ENCODE data around the gene RND1.

Gene RND1

DNA sequence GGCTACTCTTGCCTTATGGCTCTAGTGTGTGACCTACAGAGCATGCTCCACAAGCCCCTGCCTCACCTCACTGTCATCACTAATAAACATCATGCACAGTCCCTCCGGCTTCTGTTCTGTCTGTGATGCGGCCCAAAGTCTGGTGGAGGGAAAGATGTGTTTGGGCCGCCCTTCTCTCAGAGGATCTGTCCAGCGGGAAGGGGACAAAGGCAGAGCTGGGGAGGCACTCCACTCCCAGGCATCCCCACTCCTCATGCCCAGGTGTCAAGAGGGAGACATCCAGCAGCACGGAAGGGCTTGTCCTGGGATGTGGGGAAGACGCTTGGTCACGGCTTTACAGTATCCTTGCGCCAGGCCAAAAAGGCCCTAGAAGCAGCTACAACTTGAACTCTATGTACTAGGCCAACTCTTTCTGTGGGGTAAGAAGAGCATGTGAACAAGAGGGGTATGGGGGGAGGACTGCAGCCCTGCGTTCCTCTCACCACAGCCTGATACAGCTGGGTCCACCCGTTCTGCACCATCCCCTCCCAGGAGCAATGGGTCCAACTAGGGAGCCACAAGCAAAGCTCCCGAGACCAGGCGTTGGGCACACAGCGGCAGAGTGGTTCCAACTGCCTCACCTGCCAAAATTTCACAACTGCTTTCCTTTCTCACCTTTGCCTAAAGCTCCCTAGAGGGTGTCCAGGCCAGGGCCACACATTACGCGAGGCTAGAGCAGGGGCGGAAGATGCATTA is 36.7 kb downstream of the RND1 start:
- in situ Hi-C loops (cut with MboI; ENCODE audit: low sequenced_read_pairs) = no loop called here

DNA sequence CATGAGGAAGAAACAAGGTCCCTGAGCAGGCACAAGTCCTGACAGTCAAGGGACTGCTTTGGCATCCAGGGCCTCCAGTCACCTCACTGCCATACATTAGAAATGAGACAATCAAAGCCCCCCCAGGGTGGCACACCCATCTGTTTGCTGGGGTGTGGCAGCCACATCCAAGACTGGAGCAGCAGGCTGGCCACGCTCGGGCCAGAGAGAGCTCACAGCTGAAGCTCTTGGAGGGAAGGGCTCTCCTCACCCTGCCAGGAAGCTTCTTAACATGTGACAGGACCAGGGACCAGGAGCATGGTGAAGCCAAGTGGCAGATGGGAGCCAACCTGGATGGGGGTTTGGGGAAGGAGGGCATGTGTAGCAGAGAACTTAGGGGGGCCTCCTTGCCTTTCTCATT is 37.4 kb downstream of the RND1 start:
- in situ Hi-C loops (cut with MboI; ENCODE audit: low sequenced_read_pairs) = no loop called here

DNA sequence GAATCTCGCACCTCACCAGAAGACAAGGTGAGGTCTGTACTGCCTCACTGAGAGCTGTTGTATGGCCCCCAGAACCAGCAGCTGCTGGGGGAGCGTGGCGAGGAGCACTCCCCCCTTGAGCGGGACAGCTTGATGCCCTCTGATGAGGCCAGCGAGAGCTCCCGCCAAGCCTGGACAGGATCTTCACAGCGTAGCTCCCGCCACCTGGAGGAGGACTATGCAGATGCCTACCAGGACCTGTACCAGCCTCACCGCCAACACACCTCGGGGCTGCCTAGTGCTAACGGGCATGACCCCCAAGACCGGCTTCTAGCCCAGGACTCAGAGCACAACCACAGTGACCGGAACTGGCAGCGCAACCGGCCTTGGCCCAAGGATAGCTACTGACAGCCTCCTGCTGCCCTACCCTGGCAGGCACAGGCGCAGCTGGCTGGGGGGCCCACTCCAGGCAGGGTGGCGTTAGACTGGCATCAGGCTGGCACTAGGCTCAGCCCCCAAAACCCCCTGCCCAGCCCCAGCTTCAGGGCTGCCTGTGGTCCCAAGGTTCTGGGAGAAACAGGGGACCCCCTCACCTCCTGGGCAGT is 38.1 kb downstream of the RND1 start:
- in situ Hi-C loops (cut with MboI; ENCODE audit: low sequenced_read_pairs) = no loop called here

DNA sequence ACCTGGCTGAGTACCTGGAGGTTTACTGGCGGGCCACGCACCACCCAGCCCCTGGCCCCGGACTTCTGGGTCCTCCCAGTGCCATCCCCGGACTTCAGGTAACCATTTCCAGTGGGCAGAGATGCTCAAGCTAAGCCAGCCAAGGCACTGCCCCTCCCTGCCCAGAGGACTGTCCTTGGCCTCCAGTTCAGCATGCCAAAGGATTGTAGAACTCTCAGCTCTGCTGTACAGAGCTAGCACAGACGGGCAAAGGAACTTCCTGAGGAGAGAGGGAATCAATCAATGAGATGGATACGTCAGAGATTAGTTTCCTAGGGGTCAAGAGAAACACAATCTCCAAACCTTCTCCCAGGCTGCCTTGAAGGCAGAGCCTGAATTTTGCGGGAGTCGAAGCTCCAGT is 38.6 kb downstream of the RND1 start:
- in situ Hi-C loops (cut with MboI; ENCODE audit: low sequenced_read_pairs) = no loop called here

DNA sequence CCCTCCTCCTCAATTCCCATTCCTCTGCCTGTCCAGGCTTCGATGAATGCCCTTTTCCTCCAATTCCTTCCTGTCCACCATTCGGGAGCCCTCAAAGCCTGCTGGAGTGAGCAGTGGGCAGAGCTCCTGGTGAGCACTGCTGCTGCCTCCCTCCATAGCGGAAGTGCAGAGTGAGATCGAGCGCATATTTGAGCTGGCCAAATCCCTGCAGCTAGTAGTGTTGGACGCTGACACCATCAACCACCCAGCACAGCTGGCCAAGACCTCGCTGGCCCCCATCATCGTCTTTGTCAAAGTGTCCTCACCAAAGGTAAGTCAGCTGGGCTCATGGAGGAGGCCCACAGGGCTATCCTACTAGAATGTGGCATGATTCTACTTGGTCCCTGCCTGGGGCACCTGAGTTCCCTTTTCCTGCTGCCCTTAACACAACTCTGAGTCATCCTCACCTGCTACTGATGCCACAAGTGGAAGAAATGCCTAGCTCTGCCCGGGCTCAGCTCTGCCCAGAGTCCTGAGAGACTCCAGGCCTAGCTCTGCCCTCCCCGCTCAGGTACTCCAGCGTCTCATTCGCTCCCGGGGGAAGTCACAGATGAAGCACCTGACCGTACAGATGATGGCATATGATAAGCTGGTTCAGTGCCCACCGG is 39.3 kb downstream of the RND1 start:
- in situ Hi-C loops (cut with MboI; ENCODE audit: low sequenced_read_pairs) = no loop called here

DNA sequence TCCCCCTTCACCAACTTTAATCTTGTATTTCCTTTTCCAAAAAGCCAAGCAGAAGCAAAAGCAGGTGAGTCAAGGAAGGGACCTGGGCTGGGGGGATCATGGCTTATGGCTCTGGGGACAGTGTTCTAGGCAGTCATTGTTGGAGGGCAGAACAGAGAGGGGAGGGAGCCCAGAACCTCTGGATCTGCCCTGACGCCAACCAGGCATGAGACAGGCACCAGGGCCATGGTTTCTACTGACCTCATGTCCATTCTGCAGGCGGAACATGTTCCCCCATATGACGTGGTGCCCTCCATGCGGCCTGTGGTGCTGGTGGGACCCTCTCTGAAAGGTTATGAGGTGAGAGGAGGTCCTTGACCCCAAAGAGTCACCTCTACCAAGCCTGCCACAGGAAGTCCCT is 40.8 kb downstream of the RND1 start:
- in situ Hi-C loops (cut with MboI; ENCODE audit: low sequenced_read_pairs) = no loop called here

DNA sequence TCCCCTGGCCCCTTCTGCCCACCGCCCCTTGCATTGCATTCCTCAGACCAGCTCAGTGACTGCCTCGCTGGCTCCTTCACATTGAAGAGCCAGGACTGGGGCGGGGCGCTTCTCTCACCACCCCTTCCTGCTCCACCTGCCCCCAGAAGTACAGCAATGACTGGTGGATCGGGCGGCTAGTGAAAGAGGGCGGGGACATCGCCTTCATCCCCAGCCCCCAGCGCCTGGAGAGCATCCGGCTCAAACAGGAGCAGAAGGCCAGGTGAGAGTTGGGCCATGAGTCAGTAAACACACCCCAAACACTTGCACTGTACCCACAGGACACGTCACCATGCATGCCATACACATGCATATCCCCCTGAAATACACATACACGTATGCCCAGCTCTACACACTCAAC is 41.6 kb downstream of the RND1 start:
- in situ Hi-C loops (cut with MboI; ENCODE audit: low sequenced_read_pairs) = no loop called here

DNA sequence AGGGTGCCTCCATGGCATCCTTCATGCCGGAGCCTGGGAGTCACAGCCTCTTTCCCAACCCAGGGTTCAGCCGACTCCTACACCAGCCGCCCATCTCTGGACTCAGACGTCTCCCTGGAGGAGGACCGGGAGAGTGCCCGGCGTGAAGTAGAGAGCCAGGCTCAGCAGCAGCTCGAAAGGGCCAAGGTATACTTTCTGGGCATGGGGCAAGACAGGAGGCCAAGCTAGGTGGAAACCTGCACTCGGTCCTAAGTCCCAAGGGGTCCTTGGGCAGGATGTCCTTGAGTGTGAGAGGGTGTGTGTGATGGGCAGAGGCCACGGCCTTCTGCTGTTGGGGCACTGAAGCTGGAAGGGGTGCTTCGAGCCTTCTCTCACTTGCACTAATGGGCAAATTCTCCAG is 42.4 kb downstream of the RND1 start:
- in situ Hi-C loops (cut with MboI; ENCODE audit: low sequenced_read_pairs) = no loop called here

DNA sequence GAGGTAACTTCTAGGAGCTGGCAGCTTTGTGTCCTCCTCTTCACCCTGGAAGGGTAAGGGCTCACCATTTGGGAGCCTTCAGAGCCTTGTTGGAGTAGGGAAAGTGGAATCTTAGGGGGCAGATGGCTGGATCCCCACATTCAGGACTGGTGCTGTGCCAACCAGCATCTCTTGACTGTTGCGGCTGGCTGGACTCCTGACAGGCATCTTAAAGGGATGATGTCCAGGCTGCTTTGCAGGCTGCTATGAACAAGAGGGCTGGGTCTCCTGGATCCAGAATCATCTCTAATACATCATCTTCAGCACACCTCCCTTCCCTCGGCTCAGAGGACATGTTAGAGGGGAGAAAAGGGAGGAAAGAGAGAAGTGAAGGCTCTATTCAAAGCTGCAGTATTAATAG is 43.0 kb downstream of the RND1 start:
- in situ Hi-C loops (cut with MboI; ENCODE audit: low sequenced_read_pairs) = no loop called here

DNA sequence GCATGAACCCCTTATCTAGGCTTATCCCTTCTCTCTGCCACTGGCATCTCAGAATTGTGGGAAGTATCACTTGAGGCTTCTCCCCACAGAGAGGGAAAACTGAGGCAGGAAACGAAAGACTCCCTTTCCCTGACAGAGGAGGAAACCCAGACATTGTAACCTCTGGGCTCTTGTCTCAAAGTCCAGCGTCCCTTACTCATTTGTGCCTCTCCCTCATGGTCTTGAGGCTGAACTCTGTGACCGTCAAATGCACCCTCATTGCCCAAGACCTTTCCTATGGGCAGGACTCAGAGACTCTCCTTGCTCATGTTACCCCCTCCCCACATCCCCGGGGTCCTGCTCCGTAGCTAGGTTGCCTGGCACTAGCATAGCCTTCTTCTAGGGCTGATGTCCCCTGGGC is 43.5 kb downstream of the RND1 start:
- in situ Hi-C loops (cut with MboI; ENCODE audit: low sequenced_read_pairs) = no loop called here

DNA sequence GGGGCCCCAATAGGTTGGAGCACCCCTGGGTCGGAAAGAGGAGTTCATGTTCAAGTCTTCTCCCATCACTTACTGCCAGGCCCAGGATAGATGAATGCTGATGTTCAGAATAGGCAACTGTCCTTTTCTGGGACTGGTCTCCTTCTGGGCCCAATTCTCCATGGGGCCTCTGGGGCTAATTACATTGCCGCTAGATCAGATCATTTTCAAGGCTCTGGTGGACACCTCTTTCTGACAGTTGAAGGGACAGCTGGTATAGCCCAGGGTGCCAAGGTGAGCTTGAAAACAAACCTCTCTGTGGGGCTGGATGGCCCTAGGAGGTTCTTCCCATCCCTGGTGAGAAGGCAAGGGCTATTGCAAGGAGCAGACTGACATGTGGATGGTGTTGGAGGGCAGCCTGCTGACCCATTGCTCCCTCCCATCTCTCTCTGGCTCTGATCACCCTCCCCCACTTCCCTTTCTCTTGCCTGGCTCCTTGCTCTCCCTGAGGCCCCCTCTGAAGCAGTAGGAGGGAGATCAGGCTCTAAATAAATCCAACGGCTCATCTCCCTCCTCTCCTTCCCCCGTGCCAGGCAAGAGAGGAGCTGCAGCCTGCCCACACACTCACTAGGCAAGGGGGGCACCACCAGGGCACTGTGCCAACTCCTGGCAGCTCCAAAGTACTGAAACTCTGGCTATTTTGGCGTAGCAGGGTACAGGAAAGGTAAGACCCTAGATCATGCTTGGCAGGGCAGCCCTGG is 45.5 kb downstream of the RND1 start:
- in situ Hi-C loops (cut with MboI; ENCODE audit: low sequenced_read_pairs) = no loop called here

DNA sequence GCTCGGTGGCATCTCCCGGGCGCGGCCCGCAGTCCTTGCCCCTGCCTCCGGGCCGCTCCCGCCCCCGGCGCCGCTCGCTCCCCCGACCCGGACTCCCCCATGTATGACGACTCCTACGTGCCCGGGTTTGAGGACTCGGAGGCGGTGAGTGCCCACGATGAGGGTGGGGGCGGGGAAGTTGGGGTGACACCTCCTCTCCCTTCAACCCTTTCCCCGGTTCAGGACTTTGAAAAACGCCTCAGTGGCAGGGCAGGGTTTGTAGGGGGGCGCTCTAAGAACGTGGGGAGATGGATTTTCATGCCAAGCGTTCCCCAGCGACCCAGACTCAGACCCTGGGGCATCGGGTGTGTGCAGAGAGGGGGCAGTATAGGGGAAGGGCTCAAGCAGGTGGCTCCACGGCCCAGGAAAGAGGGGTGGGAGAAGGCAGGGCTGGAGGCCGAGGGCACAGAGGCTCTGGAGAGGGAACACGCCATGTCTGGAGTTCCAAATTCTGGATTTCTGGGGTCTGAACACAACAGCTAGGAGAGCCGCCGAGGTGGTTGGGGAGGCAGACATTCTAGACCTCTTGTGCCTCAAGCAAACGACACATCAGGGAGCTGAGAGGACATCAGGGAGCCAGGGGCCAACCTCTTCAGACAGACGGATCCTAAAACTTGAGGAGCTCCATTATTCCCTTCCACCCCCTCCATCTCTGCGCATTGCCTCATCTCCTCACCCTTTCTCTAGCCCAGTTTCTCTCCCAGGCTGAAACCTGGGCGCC is 46.7 kb downstream of the RND1 start:
- in situ Hi-C loops (cut with MboI; ENCODE audit: low sequenced_read_pairs) = no loop called here

DNA sequence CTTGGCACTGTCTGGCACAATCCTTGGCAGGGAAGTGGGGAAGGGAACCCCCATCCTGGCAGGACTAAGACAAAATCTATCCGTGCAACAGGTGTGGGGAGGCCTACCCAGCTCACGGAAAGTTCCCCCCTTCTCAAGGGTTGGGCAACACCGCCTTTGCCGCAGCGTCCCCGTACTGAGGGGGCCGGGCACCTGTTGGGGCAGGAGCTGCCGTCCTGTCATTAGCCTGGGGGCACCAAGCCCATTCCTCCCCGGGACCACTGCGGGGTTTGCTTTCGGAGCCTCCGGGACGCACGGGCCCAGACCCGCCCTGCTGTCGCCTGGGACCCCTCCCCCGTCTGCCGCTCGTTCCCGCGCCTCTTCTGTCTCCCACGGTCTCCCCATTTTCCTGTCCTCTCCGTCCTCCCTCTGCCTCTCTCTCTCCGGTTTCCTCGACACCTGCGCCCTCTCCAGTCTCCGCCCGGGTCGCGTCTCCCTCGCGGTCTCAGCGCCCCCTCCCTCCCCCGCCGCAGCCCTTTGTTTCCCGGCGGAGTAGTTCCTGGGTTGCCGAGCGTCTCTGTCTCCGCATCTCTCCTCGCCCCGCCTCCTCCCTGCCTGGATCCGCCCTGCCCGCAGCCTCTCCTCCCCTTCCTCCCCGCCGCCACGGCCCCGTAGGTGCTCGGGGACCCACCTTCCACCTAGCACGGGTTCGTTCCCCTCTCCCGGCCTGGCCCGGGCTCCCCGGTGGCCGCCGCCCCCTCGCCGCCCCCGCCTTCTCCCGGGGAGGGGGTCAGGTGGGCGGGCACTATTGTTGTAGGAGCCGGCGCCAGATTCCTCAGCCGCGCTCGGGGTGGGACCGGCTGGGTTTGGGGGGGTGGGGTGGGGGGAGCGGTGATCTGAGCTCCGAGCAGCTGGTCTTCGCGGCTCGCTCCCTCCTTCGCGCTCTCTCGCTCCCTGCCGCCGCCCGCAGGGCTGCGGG is 47.5 kb downstream of the RND1 start, which contains the start of gene CACNB3:
TSS of gene CACNB3 (plus strand) at position 624 of the 958 bp plus-strand sequence. CDS start 434 bp downstream, outside the sequence.
- in situ Hi-C loops (cut with MboI; ENCODE audit: low sequenced_read_pairs) = no loop called here

DNA sequence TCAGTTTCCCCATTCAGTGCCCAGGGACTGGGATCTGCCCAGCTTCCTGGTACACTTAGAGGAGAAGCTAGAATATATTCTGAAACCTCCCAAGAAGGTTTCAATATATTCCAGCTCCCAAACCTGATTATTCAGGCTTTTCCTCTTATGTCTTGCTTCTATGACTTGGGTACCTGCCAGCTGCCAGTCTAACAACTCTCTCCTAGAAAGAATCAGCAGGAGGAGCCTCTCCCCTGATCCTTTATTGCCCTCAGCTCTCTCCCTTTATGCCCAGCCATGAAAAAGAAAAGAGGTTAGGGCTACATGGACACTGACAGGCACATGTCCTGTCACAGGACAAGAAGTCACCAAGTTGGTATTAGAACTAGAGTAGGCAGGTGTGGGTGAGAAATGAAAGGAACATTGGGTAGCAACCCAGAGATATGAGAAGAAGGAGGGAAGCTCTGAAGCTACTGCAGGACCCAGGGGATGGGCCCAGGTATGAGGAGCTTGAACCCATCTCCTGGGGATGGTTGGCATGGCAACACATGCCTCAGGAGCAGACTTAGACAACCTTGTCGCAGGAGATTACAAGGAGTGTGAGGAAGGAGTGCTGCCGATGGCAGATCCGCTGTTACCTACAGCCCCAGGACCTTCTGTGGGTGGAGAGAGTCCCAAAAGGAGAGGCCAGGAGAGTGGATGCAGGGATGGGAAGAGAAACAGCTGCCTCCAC is 49.4 kb downstream of the RND1 start:
- in situ Hi-C loops (cut with MboI; ENCODE audit: low sequenced_read_pairs) = no loop called here

DNA sequence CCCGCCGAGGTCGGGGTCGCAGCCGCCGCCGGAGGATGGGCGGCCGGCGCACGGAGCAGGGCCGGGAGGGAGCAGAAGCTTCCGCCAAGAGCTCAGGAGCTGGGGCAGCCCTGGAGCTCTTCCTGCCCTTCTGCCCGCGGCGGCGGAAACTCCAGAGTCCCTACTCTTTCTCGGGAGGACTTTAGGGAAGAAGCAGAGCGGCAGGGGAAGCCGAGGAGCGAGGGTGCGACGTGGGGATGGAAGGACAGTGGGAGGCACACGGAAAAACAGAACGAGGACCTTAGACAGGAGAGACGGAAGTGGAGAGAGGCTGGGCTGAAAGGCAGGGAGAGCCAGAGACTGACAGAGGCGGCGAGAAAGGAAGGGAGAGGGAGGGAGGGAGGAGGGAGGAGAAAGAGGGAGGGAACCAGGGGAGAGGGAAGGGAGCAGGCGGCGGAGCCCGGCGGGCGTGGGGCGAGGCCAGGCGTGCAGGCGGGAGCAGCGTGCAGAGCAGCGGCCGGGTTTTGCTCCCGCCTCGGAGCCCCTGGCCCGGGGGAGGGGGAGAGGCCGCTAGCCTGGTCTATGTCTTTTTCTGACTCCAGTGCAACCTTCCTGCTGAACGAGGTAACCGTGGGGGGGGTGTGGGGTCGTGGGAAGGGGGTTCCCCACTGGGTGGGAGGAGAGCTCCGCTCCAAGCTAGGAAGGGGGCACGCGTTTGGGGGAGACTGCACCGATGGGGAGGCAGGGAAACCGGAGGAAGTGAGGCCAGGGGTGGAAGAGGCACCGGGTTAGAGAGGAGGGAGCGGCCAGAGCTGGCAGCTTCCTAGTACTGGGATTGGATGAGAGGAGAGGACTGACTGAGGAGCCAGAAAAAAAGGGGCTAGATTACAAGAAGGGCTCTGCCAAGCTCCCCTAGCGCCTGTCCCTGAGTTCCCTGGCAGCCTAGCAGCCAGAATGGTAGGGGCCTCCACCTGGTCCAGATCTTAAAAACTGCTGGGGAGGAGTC is 50.3 kb downstream of the RND1 start:
- in situ Hi-C loops (cut with MboI; ENCODE audit: low sequenced_read_pairs) = no loop called here

DNA sequence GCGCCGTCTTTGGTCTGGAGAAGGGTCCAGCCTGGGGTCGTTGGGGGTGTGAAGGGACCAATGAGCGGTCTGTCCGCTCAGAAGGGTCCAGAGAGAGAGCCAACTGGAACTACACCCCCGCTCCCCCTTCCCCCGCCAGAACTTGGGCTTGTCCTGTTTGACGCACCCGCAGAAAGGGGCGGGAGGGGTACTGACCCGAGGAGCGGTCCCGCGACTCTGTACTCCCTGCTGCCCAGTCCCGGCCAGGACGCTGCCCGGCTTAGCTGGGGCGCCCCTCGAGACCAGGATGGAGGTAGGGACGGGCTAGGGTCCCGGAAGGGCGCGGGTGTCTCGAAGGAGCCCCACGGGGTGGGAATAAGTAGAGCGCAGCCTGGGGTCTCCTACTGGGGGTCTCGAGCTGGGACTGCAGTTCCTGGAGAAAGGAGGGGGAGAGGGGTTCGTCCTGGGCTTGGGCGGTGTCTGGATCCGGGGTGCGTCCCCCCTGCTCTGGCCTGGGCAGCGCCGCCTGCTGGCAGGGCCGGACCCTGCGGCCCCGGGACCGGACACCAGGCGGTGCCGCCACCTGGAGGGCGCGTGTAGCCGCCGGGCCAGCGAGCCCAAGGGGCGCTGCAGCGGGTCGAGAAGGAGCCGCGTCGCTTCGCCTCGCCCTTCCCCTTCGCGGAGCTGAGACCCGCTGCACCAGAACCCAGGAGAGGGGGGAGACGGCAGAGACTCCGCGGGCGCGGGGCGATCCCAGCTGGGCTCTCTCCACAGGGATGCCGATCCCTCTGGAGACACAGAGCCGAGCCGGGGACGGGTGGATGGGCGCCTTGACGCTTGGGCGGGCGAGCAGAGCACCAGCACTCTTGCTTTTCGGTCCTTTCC is 51.2 kb downstream of the RND1 start:
- in situ Hi-C loops (cut with MboI; ENCODE audit: low sequenced_read_pairs) = no loop called here
